K562 (cell line): ENCODE results near the gene ACTR5. TPM values are rescaled to one million over a fixed set of nuclear protein-coding genes. Genes with fewer than 3 reads are reported as not detected.

Source experiments
- ATF1 ChIP-seq, 2 experiments: fragments of 450-650 bp in 1 of 2; IDR thresholded peaks; 2 replicates each; pipeline ENCODE4 v1.6.1; 2016; ENCODE audit warnings: missing compliant biosample characterization in 1 of 2, missing genetic modification characterization in 1 of 2
- CBX8 ChIP-seq: fragments of 200-600 bp; sonication (generic); IDR thresholded peaks from 2 replicates; pipeline ENCODE4 v1.6.1; 2012; ENCODE audit warnings: borderline replicate concordance, mixed run types, low read depth, mild to moderate bottlenecking, moderate library complexity, mixed read lengths, low read length, control low read depth, inconsistent platforms; ENCODE audit not compliant: poor library complexity, severe bottlenecking; ENCODE audit errors: extremely low read depth
- CXXC5 ChIP-seq: fragments of 250-450 bp; sonication (Bioruptor Pico); IDR thresholded peaks from 2 replicates; pipeline ENCODE4 v1.8.0; 2022; ENCODE audit warnings: inconsistent platforms, mild to moderate bottlenecking, moderate library complexity
- ERF ChIP-seq: fragments of 450-650 bp; formaldehyde crosslinking; IDR thresholded peaks from 2 replicates; pipeline ENCODE4 v1.4.0; 2020; ENCODE audit warnings: mild to moderate bottlenecking, mixed read lengths
- FOXA1 ChIP-seq: fragments of 450-650 bp; IDR thresholded peaks from 2 replicates; pipeline ENCODE4 v1.6.1; 2016; ENCODE audit warnings: mild to moderate bottlenecking, borderline replicate concordance
- HDAC2 ChIP-seq: fragments of 450-650 bp; IDR thresholded peaks from 2 replicates; pipeline ENCODE4 v1.6.1; 2016; ENCODE audit warnings: mild to moderate bottlenecking
- HSF4 ChIP-seq: fragments of 250-450 bp; sonication (Bioruptor Pico); IDR thresholded peaks from 2 replicates; pipeline ENCODE4 v2.1.2; 2022; ENCODE audit warnings: mild to moderate bottlenecking, moderate library complexity, borderline replicate concordance
- JUND ChIP-seq, 2 experiments: IDR thresholded peaks; 2 replicates in 1 of 2; 3 replicates in 1 of 2; pipeline ENCODE4 v1.6.1; 2011; ENCODE audit warnings: borderline replicate concordance in 2 of 2, low read depth in 2 of 2, low read length in 2 of 2, improper control_type of control experiment in 1 of 2, missing biosample characterization in 1 of 2, missing genetic modification characterization in 1 of 2, missing genetic modification reagents in 1 of 2
- MBD2 ChIP-seq: sonication (generic); IDR thresholded peaks from 2 replicates; pipeline ENCODE4 v1.6.1; 2016; ENCODE audit warnings: low read depth, borderline replicate concordance
- NCOR1 ChIP-seq: fragments of 450-650 bp; IDR thresholded peaks from 2 replicates; pipeline ENCODE4 v1.6.1; 2016; ENCODE audit warnings: mild to moderate bottlenecking, moderate library complexity
- POLR3A ChIP-seq: IDR thresholded peaks from 2 replicates; pipeline ENCODE4 v1.6.1; 2011; ENCODE audit warnings: borderline replicate concordance, mild to moderate bottlenecking, moderate library complexity; ENCODE audit not compliant: insufficient read length, insufficient read depth; ENCODE audit errors: extremely low read depth
- POU5F1 ChIP-seq: fragments of 150-350 bp; IDR thresholded peaks from 2 replicates; pipeline ENCODE4 v1.6.1; 2014; ENCODE audit warnings: borderline replicate concordance, low read length, low read depth, mild to moderate bottlenecking; ENCODE audit not compliant: partially characterized antibody
- RBM34 ChIP-seq: fragments of 200-400 bp; formaldehyde crosslinking; IDR thresholded peaks from 2 replicates; pipeline ENCODE4 v1.6.1; 2018; ENCODE audit warnings: low read length, borderline replicate concordance; ENCODE audit not compliant: insufficient read depth
- SAFB2 ChIP-seq: fragments of 200-400 bp; formaldehyde crosslinking; IDR thresholded peaks from 2 replicates; pipeline ENCODE4 v1.6.1; 2018; ENCODE audit warnings: borderline replicate concordance, low read length, low read depth, moderate library complexity; ENCODE audit not compliant: severe bottlenecking
- SMC3 ChIP-seq: conservative IDR thresholded peaks from 2 replicates; pipeline ENCODE4 v1.6.1; 2011; ENCODE audit warnings: low read depth, low read length, improper control_type of control experiment; ENCODE audit not compliant: insufficient read depth
- SRSF3 ChIP-seq: fragments of 200-400 bp; formaldehyde crosslinking; IDR thresholded peaks from 2 replicates; pipeline ENCODE4 v1.6.1; 2016; ENCODE audit warnings: mild to moderate bottlenecking, low read length, moderate library complexity; ENCODE audit not compliant: insufficient read depth
- TFAM ChIP-seq: fragments of 250-450 bp; sonication (Bioruptor Pico); conservative IDR thresholded peaks from 2 replicates; pipeline ENCODE4 v1.5.0; 2021; ENCODE audit warnings: mild to moderate bottlenecking, moderate library complexity
- WHSC1 ChIP-seq: IDR thresholded peaks from one replicate; pipeline ENCODE4 v1.6.1; 2012; ENCODE audit warnings: low read length, control low read depth, inconsistent platforms
- ZNF445 ChIP-seq: fragments of 250-450 bp; sonication (Bioruptor Pico); IDR thresholded peaks from 2 replicates; pipeline ENCODE4 v1.4.0; 2020; ENCODE audit warnings: low read depth, mild to moderate bottlenecking, moderate library complexity
- polyA plus RNA-seq, 8 experiments: library from polyadenylated mRNA; depleted of rRNA in 4 of 8; stranded (reverse) in 5 of 8; unstranded in 3 of 8; fragments of >200 nt; fragmentation: Nextera tagmentation in 2 of 8; fragmentation: Illumina TruSeq in 1 of 8; extraction: Ambion mirVana in 2 of 8; extraction: Trizol in 1 of 8; gene quantifications; 2 replicates each; pipeline versions ENCODE4 v1.2.1 to v1.2.3, GENCODE V29; 2011 to 2014; ENCODE audit warnings: inconsistent platforms in 1 of 8, missing spikeins in 1 of 8
- total RNA-seq, 7 experiments: library from RNA; depleted of rRNA in 6 of 7; stranded (reverse); fragments of >200 nt in 6 of 7; fragmentation: Illumina TruSeq in 2 of 7; extraction: Trizol in 2 of 7; gene quantifications; 2 replicates each; pipeline versions ENCODE4 v1.2.1 to v1.2.3, GENCODE V29; 2011 to 2021; ENCODE audit warnings: low replicate concordance in 1 of 7
- TF ChIP-seq, protein P1 (sequence below): fragments of 250-450 bp; sonication (Bioruptor Pico); IDR thresholded peaks from 2 replicates; pipeline ENCODE4 v1.8.0; 2022; ENCODE audit warnings: inconsistent platforms
- TF ChIP-seq, protein P2 (sequence below): sonication (generic); formaldehyde crosslinking; IDR thresholded peaks from 2 replicates; pipeline ENCODE4 v1.9.0; 2022; ENCODE audit warnings: mild to moderate bottlenecking, missing genetic modification reagents
- TF ChIP-seq, protein P3 (sequence below): fragments of 150-350 bp; conservative IDR thresholded peaks from 2 replicates; pipeline ENCODE4 v1.6.1; 2014; ENCODE audit warnings: low read length

Gene ACTR5
- total and polyA plus RNA-seq, 9 of the 15 experiments (the other 6 are each of a cell fraction or from before 2014, with no cell fraction given): 0.93 to 18.8 (median 12.9) TPM

DNA sequence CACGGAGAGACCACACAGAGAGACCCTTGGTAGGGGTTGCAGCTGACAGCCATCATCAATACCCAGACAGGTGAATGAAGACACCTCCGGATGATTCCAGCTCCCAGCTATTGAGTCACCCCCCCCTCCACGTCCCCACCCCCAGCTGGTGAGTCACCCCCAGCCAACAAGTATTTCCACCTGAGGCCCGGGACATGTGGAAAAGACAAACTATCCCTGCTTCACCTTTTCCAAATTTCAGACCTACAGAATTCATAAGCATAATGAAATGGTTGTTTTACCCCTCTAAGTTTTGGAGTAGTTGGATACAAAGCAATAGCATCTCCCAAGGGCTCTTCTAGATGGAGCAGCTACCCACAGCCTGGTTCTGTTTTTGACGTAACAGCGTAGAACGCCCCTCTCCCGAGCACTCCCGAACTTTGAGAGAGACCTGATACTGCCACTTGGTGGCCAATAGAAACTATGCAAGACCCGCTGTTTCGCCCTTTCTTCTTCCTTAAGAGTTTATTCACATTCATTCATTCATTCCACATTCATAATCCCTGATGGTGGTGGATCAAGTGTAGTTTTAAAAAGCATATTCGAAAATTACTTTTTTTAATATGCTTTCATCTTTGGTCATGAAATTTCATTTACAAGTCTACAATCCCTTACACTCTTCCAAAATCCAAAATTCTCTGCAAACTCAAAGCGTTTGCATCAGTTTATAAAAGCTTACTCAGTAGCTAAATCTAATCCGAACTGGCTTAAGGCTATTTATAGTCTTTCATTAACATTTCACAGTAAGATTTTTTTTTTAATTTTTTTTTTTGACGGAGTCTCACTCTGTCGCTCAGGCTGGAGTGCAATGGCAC lies 42.2 kb downstream of the ACTR5 start (continued):
- TF ChIP-seq JUND (IDR thresholded peaks at IDR 0.05; ENCODE audit: borderline replicate concordance, low read depth, low read length) (0 out of 2 replicates have a peak, but pooled peaks have one; percentile 3), JUND (tag; IDR thresholded peaks at IDR 0.05; ENCODE audit: borderline replicate concordance, low read depth, low read length) (no peak), FOXA1 (no peak), POU5F1 (no peak), HSF4 (CRISPR knock-in tag) (no peak), SAFB2 (no peak), CXXC5 (0 out of 2 replicates have a peak, but pooled peaks have one; percentile 27), HDAC2 (no peak), NCOR1 (no peak), RBM34 (no peak), WHSC1 (no peak), ATF1 (CRISPR knock-in tag; IDR thresholded peaks at IDR 0.05) (no peak), ATF1 (tag; IDR thresholded peaks at IDR 0.05) (0 out of 2 replicates have a peak, but pooled peaks have one; percentile 9), SRSF3 (no peak), CBX8 (no peak), TFAM (CRISPR knock-in tag) (no peak), ERF (CRISPR knock-in tag) (no peak), MBD2 (no peak), ZNF445 (no peak), SMC3 (peak; percentile 62; the same call in 1 of the 2 replicates), POLR3A (no peak)
- TF ChIP-seq, protein P1, sequence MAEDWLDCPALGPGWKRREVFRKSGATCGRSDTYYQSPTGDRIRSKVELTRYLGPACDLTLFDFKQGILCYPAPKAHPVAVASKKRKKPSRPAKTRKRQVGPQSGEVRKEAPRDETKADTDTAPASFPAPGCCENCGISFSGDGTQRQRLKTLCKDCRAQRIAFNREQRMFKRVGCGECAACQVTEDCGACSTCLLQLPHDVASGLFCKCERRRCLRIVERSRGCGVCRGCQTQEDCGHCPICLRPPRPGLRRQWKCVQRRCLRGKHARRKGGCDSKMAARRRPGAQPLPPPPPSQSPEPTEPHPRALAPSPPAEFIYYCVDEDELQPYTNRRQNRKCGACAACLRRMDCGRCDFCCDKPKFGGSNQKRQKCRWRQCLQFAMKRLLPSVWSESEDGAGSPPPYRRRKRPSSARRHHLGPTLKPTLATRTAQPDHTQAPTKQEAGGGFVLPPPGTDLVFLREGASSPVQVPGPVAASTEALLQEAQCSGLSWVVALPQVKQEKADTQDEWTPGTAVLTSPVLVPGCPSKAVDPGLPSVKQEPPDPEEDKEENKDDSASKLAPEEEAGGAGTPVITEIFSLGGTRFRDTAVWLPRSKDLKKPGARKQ: no peak
- TF ChIP-seq, protein P2, sequence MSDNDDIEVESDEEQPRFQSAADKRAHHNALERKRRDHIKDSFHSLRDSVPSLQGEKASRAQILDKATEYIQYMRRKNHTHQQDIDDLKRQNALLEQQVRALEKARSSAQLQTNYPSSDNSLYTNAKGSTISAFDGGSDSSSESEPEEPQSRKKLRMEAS (CRISPR knock-in tag): 0 out of 2 replicates have a peak, but pooled peaks have one; percentile 2
- TF ChIP-seq, protein P3, sequence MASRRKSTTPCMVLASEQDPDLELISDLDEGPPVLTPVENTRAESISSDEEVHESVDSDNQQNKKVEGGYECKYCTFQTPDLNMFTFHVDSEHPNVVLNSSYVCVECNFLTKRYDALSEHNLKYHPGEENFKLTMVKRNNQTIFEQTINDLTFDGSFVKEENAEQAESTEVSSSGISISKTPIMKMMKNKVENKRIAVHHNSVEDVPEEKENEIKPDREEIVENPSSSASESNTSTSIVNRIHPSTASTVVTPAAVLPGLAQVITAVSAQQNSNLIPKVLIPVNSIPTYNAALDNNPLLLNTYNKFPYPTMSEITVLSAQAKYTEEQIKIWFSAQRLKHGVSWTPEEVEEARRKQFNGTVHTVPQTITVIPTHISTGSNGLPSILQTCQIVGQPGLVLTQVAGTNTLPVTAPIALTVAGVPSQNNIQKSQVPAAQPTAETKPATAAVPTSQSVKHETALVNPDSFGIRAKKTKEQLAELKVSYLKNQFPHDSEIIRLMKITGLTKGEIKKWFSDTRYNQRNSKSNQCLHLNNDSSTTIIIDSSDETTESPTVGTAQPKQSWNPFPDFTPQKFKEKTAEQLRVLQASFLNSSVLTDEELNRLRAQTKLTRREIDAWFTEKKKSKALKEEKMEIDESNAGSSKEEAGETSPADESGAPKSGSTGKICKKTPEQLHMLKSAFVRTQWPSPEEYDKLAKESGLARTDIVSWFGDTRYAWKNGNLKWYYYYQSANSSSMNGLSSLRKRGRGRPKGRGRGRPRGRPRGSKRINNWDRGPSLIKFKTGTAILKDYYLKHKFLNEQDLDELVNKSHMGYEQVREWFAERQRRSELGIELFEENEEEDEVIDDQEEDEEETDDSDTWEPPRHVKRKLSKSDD: no peak
